Measurements from ENCODE around the gene TGFBR3L.

Gene TGFBR3L

GRCh38 chr19:7914598-7915045 is at the start of gene TGFBR3L:
Gene TGFBR3L, plus strand, starts transcription at chr19:7914830.
- DNase-seq = no peak

DNA sequence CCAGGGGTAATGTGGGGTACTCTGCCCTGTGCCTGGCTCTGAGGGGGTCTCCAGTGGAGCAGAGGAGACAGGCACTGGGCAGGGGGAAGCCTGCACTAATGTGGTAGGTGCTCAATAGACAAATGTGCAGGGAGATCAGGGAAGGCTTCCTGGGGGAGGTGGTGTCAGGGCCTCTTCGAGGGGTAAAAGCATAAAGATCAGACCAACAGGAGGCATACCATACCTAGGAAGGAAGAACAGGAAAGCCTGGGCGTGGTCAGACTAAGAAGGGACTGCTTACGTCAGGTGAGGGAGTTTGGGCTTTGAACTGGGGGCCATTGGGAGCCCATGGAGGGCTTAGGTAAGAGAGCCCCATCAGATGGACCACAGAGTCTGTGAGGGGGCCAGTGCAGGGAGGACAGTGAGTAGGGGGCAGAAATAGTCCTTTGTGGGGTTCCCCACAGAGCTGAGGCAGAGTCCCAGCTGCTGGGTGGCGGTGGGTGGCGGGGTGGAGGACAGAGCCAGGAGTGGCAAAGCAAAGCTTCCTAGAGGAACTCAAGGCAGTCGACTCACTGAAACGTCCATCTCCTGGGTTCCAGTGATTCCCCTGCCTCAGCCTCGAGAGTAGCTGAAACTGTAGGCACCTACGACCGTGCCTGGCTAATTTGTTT is 49.2 kb upstream of the TGFBR3L start:
- DNase-seq = no peak

DNA sequence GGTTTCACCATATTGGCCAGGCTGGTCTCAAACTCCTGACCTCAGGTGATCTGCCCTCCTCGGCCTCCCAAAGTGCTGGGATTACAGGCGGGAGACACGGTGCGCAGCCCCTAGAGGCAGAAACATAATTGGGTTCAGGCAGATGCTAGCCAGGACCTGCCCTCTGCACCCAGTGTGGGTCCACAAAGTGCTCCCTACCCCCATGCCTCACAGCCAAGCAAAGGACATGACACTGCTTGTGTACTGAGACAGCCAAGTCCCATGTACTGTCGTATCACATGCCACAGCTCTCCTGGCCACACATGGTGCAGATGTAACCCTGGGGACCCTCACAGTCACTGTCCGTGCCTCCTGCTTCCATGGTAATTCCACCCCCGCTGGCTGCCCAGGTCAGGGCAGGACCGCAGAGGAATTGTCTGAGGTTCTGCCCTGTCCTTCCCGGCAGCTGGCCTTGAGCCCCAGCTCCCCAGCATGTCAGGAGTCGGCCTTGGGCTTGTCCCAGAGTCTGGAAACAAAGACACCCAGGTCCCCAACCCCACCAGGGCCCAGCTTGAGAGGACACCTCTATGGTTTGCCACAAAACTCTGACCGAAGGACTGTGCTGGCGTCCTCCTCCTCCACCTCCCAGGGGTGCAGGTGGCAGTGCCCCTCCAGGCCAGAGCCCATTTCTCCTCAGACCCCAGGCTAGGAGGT is 48.1 kb upstream of the TGFBR3L start:
- DNase-seq = no peak

DNA sequence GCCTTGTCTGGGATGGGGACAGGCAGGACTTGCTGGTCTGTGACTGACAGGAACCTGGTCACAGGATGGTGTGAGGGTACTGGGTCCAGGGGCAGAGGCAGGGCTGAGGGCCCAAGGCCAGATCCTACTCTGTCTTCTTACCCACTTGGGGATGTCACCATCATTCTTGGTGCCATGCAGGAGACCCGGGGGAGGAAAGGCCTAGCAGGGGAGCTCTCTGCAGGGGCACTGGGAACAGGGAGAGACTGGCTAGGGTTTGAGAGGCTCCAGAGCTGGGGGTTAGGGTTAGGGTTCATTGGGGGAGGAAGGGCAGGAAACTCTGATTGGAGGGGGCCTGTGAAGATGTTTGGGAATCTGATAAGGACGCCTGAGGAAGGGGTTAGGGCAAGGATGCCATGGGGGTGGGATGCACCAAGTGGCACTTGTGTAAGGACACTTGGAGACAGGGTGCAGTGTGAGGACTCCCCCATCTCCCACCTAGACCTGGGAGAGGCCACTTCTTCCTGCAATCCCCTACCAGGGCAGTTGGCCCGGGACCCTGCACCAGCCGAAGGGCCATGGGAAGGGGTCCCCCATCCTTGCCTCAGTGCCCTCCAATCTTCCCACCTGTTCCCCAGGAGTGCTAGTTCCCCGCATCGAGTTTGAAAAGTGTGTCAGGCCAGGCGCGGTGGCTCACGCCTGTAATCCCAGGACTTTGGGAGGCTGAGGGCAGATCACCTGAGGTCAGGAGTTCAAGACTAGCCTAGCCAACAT is 47.4 kb upstream of the TGFBR3L start:
- DNase-seq = no peak

DNA sequence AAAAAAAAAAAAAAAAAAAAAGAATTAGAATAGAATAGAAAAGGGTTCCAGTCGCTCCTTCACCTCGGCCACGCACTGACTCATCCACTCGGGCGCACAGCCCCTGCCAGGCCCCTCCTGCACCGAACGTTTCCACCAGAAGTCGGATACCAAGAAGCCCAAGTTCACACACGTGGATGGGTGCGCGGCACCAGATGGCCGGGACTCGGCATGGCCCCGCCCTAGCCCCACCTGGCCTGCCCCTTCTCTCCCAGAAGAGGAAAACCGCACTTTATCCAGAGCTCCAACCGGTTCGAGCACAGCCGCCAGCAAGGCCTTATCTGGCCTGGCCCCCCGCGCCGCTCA is 46.3 kb upstream of the TGFBR3L start:
- no peak for DNase-seq

GRCh38 chr19:7868671-7869452 is 45.8 kb upstream of the TGFBR3L start:
- no peak for DNase-seq

DNA sequence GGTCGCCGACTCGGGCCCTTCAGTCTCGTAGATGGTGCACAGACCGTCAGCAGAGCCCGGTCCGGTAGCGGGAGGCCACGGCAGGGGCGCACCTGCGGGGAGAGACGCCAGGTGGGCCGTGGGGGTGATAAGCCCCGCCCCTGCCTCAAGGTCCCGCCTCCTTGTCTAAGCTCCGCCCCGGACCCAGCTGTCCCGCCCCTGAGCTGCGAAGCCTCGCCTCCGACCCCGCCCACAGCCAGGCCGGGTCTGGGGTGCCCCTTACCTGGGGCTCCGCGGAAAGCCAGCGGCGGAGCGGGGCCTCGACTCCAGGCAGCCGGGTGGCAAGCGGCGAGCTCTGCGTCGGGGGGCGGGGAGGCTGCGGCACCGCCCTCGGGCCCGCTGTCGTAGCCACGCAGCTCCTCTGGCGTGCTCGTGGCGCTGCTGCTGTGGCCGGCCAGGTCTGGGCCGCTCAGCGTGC is 45.1 kb upstream of the TGFBR3L start:
- DNase-seq = no peak

GRCh38 chr19:7869910-7870511 is 44.6 kb upstream of the TGFBR3L start:
- DNase-seq = no peak

- DNase-seq = peak in 1 of 2 experiments; percentile 43
Observed at GRCh38 chr19:7870571-7871436, 43.8 kb upstream of the TGFBR3L start.

DNA sequence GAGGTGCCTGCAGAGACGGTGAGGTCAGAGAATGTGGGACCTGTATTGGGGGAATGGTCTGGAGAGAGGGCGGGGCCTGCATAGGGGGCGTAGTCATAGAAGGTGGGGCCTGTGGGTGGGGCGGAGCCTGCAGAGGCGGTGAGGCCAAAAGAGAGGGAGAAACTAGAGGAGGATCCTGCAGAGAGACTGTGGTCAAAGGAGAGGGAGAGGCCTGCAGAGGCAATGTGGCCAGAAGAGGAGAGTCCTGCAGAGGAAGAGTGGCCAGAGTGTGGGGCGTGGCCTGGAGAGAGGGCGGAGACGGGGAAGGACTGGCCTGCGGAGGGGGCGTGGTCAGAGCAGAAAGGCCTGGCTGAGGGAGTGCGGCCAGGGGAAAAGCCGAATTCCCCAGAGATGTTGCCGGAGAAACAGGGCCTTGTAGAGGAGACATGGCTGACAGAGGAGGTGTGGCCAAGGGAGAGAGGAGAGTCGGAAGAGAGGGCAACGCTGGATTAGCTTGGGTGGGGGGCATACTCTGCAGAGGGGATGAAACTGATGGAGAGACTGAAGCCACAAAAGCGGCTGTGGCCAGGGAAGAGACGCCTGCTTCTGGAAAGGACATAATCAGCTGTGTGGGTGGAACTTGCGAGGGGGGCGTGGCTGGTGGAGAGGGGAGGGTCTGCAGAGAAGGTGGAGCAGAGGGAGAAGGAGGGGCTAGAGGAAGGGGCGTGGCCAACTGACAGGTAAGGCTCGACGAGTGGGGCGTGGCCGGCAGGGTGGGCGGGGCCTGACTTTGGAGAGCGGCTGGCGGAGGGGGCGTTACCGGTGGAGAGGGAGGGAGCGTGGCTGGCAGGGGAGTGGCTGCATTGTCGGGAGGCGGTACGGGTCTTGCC is 43.0 kb upstream of the TGFBR3L start:
- peak; percentile 81 to 83 for DNase-seq

DNA sequence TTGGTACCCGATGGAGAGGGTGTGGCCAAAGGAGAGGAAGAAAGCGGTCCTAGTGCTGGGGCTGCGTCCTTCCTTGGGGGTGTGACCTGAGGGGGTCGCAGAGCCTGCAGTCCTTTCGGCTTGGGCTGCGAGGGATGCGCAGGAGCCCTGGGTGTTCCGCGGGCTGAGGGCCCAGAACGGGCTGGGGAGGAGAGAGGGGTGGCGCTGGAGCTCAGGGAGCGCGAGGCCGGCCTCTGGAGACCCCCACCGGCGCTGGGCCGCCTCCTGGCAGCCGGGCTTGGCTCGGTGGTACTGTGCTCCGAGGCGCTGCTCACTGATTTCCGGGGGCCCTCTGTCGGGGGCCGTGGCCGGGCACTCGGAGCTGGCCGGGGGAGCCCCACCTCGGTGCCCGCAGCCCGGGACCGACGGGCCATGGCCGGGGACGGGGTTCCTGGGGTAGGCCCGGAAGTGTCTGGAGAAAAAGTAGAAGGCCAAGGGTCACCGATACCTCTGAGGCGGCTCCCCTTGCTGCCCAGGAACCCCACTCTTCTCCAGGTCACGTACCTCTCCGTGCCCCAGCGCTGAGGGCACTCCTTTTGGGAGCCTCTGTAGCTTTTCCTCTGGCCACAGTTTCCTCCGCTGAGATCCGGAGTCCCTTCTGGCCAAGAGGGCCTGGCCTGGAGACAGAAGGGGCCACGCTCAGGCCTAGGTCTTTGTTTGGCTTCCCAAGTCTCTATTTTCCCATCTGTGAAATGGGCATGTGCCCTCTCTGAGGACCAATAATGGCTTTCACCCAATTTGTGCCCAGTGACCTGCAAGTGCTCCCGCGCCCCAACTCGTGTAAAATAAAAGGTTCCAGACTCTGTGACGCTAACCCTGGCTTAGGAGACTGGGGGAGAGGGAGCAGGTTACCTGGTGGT is 42.1 kb upstream of the TGFBR3L start:
- no peak for DNase-seq

GRCh38 chr19:7873304-7874075 is 41.1 kb upstream of the TGFBR3L start:
- no peak for DNase-seq

DNA sequence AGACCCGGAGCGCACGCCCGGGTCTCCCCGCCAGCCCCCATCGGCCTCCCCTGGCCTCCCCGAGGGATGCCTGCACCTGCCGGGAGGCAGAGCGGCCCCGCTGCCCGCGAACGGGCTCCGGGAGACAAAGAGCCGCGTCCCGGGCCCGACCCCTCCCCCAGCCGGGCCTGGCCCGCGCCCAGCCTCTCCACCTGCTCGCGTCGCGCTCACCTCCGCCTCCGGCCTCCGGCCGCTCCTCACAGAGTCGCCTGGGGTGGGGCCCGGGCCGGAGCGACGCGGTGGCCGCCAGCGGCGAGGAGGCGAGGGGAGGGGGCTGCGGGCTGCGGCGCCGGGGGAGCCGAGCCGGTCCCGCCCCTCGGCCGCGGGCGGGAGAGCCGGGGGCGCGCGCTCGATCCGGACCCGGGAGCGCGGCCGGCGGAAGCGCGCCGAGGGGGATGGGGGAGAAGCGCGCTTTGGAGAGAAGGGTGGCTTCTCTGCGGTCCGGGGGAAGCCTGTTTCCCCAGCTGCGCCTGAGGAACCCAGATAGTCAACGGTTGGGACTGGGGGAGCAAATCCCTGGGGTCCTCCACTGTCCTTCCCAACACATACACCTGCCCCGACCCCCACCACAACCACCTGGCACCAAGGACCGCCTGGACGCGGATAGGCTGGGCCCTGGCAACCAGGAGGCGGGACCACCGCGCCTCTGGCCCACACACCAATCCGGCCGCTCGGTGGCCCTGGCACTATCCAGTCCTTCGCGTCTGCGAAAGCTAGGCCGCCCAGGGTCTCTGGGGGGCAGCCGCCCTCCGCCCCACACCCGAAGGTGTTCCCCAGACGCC is 40.3 kb upstream of the TGFBR3L start, which contains the start of gene PRR36:
Gene PRR36, minus strand, starts transcription at position 315 of the 821 bp plus-strand sequence. CDS start 701 bp downstream, outside the sequence.
- DNase-seq = no peak

DNA sequence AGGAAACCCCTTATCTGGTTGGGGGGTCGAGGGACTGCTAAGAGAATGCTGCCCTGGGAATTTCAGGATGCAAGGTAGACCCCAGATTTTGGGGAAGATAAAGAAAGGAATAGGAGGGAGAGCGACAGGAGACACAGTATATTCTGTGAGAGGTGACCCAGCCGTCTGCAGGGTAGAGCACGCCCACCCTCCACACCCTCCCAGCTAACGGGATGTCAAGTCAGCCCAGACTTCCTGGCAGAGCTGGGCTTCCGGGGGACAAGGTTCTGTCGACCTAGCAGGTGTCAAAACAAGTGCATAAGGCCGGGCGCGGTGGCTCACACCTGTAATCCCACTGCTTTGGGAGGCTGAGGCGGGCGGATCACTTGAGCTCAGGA is 39.7 kb upstream of the TGFBR3L start:
- no peak for DNase-seq

GRCh38 chr19:7877249-7877836 is 37.3 kb upstream of the TGFBR3L start:
- no peak for DNase-seq

- no peak for DNase-seq
Observed at GRCh38 chr19:7879111-7879807, 35.4 kb upstream of the TGFBR3L start.

- no peak for DNase-seq
Observed at GRCh38 chr19:7879836-7880235, 34.8 kb upstream of the TGFBR3L start.

Measured in SW 1271 (cell line).